Skeletal muscle cell (primary cell): ENCODE measurements around the gene CDC73.
"Not testable (repeated sequence)": the region's sequence is repeated elsewhere in the genome, so short reads cannot be mapped to it uniquely, and the experiment has no call there.

Source experiments
- DNase-seq: peaks from one replicate; pipeline ENCODE4 v3.0.0-alpha.2; 2010; ENCODE audit warnings: low read depth
- H3K4me3 ChIP-seq: 2 replicates; pipeline ENCODE4 v1.5.1; 2011; ENCODE audit warnings: low read depth, mild to moderate bottlenecking, control low read depth, low read length, moderate library complexity

The CDC73 gene

DNA sequence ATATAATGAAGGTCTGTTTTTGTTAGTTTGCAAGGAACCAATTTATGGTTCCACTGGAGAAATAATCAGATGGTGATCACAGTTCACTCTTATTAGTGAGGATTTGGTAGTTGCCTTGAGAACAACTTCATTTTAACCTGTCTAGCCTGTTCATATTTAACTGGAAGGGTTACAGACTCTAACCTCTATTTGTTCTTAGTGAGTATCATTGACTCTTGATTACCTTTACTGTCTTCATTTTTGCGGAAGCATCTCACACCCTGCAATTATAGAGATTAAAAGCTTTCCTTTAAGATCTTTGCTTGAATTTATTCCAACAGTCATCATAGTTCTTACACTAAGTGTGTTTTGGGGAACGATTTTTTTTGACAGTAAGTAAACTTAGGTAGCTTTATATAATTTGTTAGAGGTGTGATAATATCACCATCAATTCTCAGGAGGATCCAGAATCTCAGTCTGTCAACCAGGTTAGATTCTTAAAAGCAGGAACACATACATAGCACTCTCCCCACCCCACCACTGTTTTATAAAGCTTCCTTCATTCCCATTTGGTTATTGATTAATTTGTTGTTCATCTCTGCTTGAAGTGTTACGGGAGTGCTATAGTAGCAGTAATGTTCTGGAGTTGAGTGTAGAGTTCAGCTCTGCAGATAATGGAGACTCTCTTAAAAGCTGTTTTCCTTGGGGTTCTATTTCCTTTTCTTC lies 34.4 kb downstream of the CDC73 start:
- DNase-seq, result no peak
- no peak overlapping the region for H3K4me3 ChIP-seq

DNA sequence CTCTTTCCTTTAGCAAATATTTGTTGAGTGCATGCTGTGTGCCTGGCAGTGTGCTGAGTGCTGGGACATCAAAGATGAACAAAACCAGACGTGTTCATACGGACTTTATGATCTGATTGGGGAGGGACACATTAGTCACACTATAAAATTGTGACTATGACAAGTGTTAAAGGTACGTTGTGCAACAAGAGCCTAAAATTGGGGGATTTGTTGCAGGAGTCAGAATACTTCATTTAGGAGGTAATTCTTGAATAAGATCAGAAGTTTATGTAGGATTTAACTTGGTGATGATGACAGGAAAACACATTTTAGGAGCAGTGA lies 35.0 kb downstream of the CDC73 start:
- DNase-seq, result no peak
- no peak overlapping the region for H3K4me3 ChIP-seq

DNA sequence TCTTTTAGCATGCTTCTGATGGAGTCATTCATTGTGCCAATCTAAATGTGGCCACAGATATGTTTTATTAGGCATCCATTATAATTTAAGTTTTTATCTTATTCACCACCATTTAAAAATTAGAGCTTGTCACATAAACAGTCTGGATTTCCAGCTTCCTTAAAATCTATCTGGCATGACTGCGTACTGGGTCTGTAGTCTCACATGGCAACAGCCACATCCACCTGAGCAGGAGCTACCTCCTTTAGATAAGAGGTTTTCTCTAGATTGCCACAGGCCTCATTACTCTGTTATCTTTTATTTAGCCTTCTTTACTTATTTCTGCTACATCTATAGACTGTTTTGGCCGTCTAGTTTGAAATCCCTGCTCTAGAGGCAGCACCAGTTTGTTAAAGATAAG lies 35.5 kb downstream of the CDC73 start:
- no peak for DNase-seq

DNA sequence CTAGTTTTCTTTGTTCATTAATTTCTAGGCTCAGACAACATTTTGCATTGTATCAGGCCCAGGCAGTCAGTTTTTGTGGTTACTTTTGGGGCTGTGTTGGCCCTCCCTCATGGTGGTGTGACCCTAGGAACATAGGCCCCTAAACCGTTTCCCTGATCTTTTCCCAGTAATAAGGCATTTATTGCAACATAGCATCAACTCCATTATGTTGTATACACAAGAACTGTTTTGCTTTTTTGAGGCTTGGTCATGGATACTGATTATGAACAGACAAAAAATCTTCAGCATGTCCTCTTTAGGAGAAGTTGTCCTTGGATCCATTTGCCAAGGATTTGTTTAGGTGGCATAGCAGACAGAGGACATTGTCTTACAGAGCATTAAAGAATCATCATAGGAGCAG lies 54.3 kb downstream of the CDC73 start:
- DNase-seq, result no peak
- H3K4me3 ChIP-seq, result no peak overlapping the region

More for the DNA sequence above, 35.5 kb downstream of the CDC73 start:
- H3K4me3 ChIP-seq, result no peak overlapping the region

- H3K4me3 ChIP-seq, result no peak overlapping the region
- DNase-seq, result no peak
Observed at GRCh38 chr1:193176788-193177187, 55.0 kb downstream of the CDC73 start.

DNA sequence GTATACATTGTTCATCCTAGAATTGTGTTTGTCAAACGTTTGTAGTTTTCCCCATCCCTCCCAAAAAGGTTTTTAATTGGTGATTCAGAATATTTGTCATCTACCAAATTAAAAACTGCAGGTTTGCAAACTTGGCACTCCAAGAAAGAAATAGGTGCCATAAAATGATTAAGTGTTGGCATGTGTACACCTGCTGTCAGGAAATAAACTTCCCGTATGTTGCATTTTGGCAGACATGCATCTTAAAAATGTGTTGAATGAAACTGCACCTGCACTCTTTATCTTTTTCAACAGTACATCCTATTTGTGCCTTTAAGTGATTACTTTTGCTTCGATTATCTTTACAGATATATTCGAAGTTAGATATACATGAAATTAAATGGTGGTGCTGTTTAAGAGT lies 57.3 kb downstream of the CDC73 start:
- DNase-seq, result no peak
- no peak overlapping the region for H3K4me3 ChIP-seq

DNA sequence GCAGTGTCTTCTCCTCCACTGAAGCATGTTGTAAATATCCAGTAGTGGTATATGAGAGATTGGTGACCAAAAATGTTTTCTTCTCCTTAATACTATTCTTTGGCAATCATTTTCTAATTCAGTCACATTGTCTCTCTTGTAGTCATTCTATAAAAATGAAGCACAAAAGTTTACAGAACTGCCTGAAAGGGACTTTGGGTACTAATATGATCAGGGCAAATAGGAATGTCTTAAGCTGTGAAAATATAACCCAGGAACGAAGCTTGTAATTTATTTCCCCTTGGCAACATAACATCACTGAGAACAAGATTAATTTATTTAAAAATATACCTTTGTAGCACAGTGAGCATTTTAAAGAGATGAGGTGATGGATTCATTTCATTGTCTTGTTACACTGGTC lies 59.7 kb downstream of the CDC73 start:
- H3K4me3 ChIP-seq, result no peak overlapping the region
- DNase-seq, result no peak

DNA sequence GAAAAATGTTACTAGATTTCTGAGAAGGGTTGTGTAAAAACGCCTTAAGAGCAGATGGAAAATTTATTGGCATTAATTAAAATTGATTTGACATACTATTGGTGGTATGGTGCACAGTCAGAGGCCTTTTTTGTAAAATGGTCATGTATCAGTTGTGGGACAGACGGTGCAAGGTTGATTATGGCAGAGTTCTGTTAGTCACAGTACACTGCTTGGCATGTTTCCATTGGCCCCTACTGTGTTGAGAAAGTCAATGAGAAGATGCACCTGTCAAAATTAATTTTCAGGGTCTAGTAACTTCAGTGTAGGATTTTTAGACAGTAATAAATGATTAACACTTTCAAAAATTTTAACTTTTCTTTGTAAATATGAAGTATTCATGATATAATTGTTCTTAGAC lies 60.2 kb downstream of the CDC73 start:
- H3K4me3 ChIP-seq, result peak overlapping the region; percentile 10
- no peak for DNase-seq

DNA sequence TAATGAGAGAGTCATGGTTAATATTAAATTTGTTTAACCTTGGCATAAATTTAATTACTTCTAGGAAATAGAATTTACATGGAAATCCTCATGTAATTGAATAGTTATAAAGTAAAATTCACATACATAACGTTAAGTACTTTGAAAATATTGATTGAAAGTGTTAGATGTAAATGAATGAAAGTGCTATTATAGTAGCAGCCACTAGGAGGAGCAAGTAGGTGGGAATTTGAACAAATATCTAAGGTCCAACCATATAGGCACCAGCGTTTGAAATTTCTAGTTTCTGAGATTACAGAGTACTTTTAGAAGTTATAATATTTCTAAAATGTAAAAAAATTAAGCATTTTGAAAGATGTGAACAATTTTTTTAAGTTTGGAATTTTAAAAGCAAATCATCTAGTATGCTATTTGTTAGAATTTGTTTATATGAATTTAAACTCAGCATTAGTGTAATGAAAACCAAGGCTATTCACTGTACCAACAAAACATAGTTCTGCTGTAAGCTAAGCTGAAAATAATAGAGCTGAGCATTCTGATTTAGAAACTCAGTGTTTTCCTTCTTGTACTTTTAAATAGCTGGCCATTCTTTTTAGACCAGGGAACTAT lies 61.3 kb downstream of the CDC73 start:
- H3K4me3 ChIP-seq, result peak overlapping the region; percentile 35
- DNase-seq, result no peak

DNA sequence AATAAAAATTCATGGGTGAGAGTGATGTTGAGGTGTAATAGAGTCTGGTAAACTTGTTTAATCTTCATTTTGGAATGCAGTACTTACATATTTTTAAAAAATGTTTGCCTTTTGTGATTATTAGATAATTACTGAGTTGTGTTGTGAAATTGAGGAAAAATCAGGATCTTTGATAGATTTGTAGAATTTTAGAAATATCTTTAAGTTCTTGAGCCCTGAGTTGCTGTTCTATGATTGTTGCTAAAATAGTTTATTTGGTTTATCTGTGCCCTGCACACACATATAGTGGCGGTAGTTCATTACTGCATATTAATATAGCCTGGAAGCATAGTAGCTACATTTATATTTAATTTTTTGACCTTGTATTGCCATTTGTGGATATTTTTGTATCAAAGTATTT lies 62.9 kb downstream of the CDC73 start:
- H3K4me3 ChIP-seq, result peak overlapping the region; percentile 33
- no peak for DNase-seq

DNA sequence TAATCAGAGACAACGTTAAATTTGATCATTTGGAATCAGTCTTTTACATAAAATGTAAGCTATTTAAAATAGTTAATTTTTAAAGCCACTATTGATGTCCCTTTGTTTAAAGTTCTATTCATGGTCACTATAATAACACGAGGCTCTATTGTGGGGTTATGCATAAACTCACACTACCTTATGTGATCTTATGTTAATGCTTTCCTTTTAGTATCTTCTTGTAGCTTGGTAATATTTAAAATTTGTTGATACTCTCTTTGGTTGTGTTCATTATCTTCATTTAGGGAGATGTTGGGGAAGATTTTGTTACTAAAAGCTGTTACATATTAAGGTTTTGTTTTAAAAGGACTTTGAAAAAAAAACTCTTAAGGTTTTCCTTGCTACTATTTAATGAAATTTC lies 63.4 kb downstream of the CDC73 start:
- peak overlapping the region; percentile 33 for H3K4me3 ChIP-seq
- DNase-seq, result no peak

DNA sequence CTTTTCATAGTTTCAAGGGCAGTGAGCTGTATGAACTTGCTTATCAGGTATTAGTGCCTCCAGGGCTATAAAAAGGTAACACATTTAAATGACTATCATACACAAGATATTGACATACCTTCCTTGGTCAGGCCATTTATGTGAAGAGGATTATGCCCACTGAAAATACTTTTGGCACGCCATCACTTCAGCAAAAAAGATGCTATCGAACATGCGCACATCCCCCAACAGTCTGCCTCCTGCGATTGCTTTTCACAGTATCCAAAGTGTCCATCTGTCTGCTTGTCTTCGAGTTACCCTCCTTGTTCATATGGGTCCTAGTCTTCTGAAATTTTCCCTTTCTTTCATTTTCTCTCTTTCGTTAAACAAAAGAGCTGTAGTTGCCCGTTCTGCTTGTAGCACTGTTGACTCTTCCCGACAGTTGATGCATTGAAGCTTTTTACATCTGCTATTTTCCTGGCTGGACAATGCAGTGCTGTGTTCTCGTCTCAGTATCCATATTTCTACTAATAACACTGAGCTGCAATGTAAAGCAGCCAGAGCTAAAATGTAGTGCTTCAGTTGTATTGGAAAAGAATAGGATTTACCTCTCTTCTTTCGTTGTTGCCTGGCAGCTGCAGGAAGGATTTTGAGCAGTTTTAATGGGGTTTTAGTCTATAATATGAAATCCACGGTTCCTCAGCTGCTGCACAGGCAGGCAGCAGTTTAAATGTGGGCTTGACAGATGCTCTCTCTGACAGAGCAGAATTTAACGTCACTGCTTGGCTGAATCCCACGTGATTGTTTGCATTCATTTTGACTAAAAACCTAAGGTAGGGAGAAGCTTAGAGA lies 64.3 kb downstream of the CDC73 start, which contains the start of gene B3GALT2:
Gene B3GALT2, minus strand, starts transcription at position 713 of the 831 bp plus-strand sequence. CDS start 5,051 bp downstream, outside the sequence.
- DNase-seq, result no peak
- H3K4me3 ChIP-seq, result peak within 1 kb of the TSS; percentile 33

DNA sequence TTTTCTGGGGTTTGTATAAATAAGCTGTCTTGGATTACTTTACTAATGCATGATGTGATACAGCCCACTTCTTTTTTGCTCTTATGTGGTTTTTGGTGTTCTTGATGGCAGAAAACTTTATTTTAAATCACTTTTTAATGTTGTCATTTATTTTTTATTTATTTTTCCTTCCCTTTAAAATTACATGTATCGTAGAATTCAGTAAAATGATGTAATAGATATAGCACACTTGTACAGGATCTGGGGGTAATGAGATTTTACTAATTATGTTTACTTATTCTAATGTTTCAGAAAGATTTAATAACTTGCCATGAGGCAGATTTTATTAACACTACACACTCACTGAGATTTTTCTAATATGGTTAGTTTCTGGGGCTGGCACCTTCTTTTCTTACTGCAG lies 65.3 kb downstream of the CDC73 start:
- peak overlapping the region; percentile 33 for H3K4me3 ChIP-seq
- DNase-seq, result no peak

DNA sequence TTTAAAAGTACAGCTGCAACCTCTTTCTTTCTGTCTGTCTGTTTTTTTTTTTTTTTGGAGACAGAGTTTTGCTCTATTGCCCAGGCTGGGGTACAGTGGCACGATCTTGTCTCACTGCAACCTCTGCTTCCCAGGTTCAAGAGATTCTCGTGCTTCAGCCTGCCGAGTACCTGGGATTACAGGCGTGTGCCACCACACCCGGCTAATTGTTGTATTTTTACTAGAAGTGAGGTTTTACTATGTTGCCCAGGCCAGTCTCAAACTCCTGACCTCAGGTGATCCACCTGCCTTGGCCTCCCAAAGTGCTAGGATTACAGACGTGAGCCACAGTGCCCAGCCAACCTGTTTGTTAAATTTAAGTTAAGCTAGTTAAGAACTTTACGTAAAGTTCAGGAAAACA lies 67.1 kb downstream of the CDC73 start:
- not testable (repeated sequence) for H3K4me3 ChIP-seq, DNase-seq

GRCh38 chr1:193189442-193190095 lies 67.7 kb downstream of the CDC73 start:
- no peak for DNase-seq
- H3K4me3 ChIP-seq, result no peak overlapping the region

GRCh38 chr1:193190096-193190744 lies 68.4 kb downstream of the CDC73 start:
- H3K4me3 ChIP-seq, result no peak overlapping the region
- DNase-seq, result no peak

- no peak for DNase-seq
Observed at GRCh38 chr1:193192586-193192985, 70.8 kb downstream of the CDC73 start.

DNA sequence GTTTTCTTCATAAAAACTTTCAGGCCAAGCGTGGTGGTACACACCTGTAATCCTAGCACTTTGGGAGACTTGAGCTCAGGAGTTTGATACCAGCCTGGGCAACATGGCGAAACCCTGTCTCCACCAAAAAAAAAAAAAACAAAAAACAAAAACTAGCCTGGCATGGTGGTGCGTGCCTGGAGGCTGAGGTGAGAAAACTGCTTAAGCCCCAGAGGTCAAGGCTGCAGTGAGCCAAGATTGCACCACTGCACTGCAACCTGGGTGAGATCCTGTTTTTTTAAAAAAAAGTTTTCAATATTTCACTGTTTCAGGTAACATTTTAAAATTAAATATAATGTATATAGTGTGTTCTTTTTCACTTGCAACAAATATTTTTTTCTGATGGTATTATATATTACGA lies 78.1 kb downstream of the CDC73 start:
- no peak overlapping the region for H3K4me3 ChIP-seq
- DNase-seq, result no peak

More at GRCh38 chr1:193192586-193192985, 70.8 kb downstream of the CDC73 start:
- no peak overlapping the region for H3K4me3 ChIP-seq

GRCh38 chr1:193201021-193201420 lies 79.2 kb downstream of the CDC73 start:
- no peak for DNase-seq
- no peak overlapping the region for H3K4me3 ChIP-seq

DNA sequence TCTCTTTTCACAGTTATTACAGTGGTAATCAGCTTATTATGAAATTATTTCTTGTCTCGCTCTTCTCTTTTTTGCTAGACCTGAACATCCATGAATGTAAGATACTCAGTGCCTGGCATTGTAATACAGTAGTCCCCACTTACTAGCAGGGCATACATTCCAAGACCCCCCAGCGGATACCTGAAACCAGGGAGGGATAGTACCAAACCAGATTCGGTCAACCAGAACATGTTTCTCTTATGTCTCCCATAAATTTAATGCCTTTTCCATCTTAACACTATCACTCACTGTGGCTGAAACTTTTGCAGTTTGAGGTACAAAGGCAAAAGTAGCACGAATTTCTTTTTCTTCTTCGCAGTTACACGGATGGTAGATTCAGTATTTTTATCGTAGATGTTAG lies 89.2 kb downstream of the CDC73 start:
- H3K4me3 ChIP-seq, result no peak overlapping the region
- no peak for DNase-seq
